Activated naive CD4-positive, alpha-beta T cell treated with anti-CD3 and anti-CD28 coated beads, Interleukin-2, amount 50 U/mL, for 24 hours (primary cell): ENCODE measurements around the gene CTSZ.

Source experiments
- H3K27ac Mint-ChIP-seq: one replicate; pipeline ENCODE4 v1.8.0; 2021; ENCODE audit warnings: mild to moderate bottlenecking, mixed read lengths
- H3K27me3 Mint-ChIP-seq: one replicate; pipeline ENCODE4 v1.8.0; 2021; ENCODE audit warnings: mixed read lengths
- H3K36me3 Mint-ChIP-seq: one replicate; pipeline ENCODE4 v1.8.0; 2021; ENCODE audit warnings: mixed read lengths
- H3K4me1 Mint-ChIP-seq: one replicate; pipeline ENCODE4 v1.8.0; 2021; ENCODE audit warnings: mixed read lengths
- H3K4me3 Mint-ChIP-seq: one replicate; pipeline ENCODE4 v1.8.0; 2021; ENCODE audit warnings: mild to moderate bottlenecking, mixed read lengths
- H3K9me3 Mint-ChIP-seq: one replicate; pipeline ENCODE4 v1.8.0; 2021; ENCODE audit warnings: mixed read lengths

Gene CTSZ

DNA sequence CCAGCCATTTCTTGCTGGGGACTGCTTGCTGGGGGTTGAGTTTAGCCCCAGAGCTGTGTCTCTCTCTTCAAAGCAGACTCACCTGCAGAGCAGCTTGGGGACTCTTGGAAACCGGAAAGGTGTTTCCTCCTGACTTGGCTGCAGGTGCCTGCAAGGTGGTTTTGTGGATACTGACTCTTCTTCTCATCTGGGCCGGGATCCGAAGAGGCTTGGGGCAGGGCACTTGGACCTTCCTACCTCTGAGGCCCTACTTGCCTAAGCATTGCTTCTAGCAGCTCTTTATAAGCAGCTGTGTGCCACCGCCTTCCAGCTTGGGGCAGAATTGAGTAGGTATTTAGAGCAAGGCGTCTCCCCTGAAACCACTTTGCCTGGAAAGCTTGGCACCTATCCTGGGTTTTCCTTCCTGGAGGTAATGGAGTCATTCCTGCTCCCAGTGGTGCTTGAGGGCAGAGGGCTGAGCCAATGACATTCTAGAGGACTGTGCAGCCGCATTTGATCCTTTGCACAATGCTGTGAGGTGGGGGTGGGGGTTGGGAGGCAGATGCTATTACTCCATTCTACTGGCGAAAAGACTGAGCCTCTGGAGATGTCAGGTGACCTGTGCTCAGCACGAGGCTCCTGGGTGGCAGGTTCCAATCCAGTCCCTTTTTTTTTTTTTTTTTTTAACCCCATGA lies 3.4 kb upstream of the CTSZ start:
- H3K4me1 Mint-ChIP-seq, result peaks cover 40% of the 10 kb centered on the region
- no peaks in the 10 kb centered on the region for H3K27me3 Mint-ChIP-seq
- no peaks in the 10 kb centered on the region for H3K9me3 Mint-ChIP-seq
- H3K36me3 Mint-ChIP-seq, result no peaks in the 10 kb centered on the region
- H3K27ac Mint-ChIP-seq, result no peak overlapping the region
- no peak overlapping the region for H3K4me3 Mint-ChIP-seq

DNA sequence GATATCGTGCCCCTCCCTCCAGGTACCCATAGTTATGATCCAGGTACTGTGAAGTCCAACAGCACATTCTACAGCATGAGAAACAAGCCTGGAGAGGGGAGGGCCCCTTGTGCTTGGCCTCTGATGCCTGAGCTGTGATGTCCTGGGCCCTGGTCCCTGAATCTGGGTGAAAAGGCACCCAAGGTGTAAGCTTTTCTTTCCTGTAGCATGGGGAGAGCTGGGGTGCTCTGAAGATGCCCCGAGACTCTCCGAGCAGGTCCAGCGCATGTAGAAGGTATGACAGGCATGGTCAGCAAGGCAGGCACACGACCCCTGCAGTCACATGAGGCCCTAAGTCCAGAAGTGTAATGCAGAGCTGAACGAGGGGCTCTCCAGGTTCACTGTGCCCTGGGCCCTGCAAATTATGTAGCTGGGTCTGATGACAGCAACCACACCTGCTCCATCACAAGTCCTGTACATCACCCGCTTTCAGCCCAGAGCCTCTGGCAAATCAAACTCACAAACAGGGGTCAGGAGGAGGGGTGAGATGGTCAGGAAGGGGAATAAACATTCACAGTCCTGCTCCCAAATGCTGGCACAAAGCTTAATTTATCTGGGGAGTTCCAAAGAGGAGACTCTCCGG lies 1.8 kb upstream of the CTSZ start:
- Mint-ChIP-seq H3K4me3 (no peak overlapping the region), H3K27ac (no peak overlapping the region), H3K4me1 (peaks cover 46% of the 10 kb centered on the region), H3K9me3 (no peaks in the 10 kb centered on the region), H3K27me3 (no peaks in the 10 kb centered on the region), H3K36me3 (no peaks in the 10 kb centered on the region)

DNA sequence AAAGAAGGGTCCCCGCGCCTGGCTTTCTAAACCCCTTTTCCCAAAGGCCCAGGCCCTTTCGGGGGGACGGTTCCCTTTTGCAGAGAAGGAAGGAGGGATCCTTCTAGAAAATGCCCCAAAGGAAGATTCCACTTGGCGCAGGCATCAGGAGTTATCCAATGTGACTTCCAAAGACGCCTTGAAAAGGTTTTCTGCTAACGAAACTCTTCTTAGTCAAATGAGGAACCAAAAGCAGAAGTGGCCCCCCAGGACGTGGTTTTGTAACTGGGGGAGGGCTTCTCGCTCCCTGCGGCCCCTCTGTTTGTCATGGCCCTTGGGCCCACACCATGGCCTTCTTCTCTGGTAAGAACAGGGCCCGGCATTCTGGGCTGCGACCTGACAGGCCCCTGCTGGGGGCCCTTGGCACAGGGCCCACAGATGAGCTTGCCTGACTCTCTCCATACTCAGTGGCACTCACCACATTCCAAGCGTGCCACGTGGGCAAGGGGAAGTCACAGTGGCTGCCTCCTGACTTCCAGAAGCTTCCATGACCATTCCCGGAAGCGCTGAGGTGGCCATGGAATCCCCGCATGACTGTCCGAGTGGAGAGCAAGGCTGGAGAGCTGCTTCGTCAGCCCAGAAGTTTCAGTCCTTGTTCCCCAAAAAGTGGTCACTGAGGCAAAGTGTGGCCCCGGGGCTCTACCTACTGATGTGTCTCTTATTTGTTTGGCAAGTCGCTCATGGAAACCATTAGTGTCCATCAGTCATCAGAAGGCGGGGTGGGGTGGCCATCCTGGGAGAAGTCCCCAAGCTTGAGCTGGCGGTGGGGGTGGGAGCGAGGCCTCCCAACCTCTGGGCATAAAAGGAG lies 834 bp upstream of the CTSZ start:
- Mint-ChIP-seq H3K4me1 (peaks cover 42% of the 10 kb centered on the region), H3K9me3 (no peaks in the 10 kb centered on the region), H3K27me3 (no peaks in the 10 kb centered on the region), H3K36me3 (no peaks in the 10 kb centered on the region), H3K27ac (peak overlapping the region; percentile 55), H3K4me3 (peak overlapping the region; percentile 80)

DNA sequence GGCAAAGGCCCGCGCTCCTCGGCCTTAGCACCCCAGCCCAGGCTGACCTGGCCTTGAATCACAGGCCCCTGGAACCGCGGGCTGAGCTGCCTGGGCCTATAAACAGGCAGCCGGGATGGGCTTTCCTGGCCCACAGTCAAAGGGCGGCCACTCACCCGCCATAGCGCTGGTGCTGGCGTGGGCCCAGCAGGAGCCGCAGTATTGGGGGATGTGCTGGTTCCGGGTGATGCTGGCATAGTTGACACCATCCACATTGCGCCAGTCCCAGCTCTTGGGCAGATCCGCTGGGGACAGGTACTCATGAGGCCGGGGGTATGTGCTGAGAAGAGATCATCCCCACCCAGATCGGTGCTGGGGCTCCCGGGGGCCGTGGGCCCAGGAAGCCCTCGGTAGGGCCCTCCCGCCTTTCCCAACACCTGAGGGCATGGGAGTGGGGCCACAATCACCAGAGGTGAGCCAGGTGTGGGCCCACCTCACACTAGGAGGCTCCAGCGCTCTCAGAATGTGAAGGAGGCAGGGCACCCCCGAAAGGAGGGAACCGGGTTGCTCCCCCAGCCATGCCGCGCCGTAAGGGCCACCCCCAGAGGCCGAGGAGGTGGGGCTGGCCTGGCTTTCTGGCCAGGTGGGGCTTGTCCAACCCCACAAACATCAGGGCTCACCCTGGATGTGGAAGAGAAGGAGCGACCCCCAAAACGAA lies 739 bp downstream of the CTSZ start:
- Mint-ChIP-seq H3K4me1 (peaks cover 33% of the 10 kb centered on the region), H3K36me3 (no peaks in the 10 kb centered on the region), H3K27ac (peak overlapping the region; percentile 55)

DNA sequence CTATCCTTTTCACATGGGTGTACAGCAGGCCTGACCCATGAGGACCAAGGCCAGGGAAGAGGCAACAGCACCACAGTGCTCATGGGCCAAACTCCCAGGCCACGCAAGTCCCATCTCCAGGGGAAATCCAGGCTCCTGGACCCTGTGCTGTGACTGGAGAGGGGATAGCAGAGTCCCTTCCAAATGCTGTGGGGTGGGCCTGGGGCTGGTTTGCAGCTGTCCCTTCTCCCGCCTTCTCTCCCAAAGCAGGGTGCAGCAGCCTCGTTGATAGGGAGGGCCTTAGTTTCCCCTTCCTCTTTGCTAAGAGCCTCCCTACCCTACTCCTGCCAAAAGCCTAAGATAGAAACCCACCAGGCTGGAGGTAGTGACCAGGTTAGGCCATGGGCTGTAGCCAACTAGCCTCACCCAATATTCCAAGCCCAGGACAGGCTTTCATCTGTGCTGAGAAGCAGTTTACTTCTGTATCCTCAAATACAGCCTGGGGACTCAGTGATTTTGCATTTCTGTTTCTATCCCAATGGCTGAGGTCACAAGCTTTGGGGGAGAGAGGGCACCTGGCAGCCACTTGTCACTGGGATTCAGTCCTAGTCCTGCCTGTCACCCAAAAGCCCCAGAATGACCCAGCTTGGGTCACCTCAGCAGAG lies 1.4 kb downstream of the CTSZ start:
- Mint-ChIP-seq H3K4me1 (peaks cover 32% of the 10 kb centered on the region), H3K27ac (peak overlapping the region; percentile 55), H3K36me3 (no peaks in the 10 kb centered on the region), H3K4me3 (peak overlapping the region; percentile 83), H3K27me3 (no peaks in the 10 kb centered on the region), H3K9me3 (no peaks in the 10 kb centered on the region)

More for the DNA sequence above, 739 bp downstream of the CTSZ start:
- Mint-ChIP-seq H3K9me3 (no peaks in the 10 kb centered on the region), H3K4me3 (peak overlapping the region; percentile 83), H3K27me3 (no peaks in the 10 kb centered on the region)

DNA sequence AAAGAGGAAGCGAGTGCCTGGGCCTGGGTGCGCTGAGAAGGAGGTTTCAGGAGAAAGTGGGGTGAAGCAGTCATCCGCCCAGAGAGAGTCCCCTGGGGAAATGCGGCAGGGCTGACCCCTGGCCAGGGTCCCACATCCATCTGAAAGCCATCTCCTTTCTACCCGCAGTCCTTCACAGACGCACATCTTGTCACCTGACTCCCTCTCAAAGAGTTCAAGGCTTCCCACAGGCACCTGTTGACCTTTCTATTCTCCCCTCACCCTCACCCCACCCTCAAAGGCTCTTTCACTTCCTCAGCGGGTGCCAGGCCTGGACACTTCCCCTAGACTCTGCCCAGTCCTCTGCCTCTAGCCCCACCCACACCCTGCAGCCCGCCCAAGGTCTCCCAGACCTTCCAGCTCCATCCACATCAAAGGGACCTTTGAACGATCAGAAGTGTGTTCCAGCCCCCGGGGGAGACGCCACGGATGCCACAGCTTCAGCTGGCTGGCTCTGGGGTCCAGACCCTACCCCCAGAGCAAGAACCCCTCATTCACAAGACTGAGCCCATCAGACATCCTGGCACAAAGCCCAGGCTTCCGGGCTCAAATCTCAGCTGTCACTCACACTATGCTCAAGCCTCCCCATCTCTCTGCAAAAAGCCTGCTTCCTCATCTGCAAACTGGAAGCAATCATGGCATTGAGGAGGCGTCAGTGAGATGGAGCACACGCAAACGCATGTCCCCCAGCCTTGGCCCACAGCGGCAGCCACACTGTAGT lies 2.1 kb downstream of the CTSZ start:
- H3K4me3 Mint-ChIP-seq, result peak overlapping the region; percentile 83
- H3K4me1 Mint-ChIP-seq, result peaks cover 32% of the 10 kb centered on the region
- no peaks in the 10 kb centered on the region for H3K27me3 Mint-ChIP-seq
- H3K9me3 Mint-ChIP-seq, result no peaks in the 10 kb centered on the region
- H3K36me3 Mint-ChIP-seq, result no peaks in the 10 kb centered on the region
- H3K27ac Mint-ChIP-seq, result peak overlapping the region; percentile 41

DNA sequence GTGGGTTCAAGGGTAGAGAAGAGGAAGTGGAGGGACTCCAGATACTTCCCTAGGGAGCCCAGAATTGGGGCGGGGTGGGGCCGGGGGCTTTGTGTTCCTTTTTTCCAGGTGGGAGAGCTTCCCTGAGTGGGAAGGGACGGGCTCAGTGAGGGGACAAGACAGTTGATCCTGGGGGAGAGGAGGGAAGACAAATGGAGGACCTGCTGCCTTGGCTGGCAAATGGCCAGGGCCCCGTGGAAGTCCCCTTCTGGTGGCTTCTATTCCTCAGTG lies 2.6 kb downstream of the CTSZ start:
- Mint-ChIP-seq H3K4me3 (no peak overlapping the region), H3K4me1 (peaks cover 32% of the 10 kb centered on the region), H3K27ac (no peak overlapping the region)

DNA sequence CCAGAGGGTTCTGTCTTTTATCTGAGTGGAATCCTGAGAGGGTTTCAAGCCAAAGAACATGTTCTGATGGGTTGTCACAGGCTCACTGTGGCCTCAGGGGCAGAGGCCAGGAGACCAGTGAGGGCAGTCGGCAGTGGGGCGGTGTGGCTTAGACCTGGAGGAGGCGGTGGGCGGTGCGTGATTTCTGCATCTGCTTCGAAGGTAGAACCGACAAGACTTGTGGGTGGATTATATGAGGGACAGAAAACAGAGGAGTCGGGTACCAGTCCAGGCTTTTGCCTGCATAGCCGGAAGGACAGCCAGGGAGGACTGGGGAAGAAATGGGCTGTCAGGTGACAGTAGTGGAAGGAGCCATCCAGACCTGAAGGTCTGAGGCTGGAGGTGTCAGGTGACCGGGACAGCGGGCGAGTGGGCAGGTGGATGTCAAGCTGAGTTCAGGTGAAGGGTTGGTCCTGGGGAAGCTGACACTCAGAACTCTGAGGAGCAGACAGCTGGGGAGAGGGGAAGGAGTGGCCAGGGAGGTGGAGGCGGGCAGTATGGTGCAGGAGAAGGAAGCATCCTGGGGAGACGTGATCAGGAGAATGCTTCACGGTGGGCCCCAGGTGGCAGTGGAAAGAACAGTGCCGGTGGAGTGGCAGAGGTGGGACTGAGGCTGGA lies 3.1 kb downstream of the CTSZ start:
- Mint-ChIP-seq H3K36me3 (no peaks in the 10 kb centered on the region), H3K4me3 (no peak overlapping the region), H3K27me3 (no peaks in the 10 kb centered on the region), H3K4me1 (peaks cover 32% of the 10 kb centered on the region), H3K9me3 (no peaks in the 10 kb centered on the region), H3K27ac (peak overlapping the region; percentile 69)

More for the DNA sequence above, 2.6 kb downstream of the CTSZ start:
- no peaks in the 10 kb centered on the region for H3K36me3 Mint-ChIP-seq
- no peaks in the 10 kb centered on the region for H3K27me3 Mint-ChIP-seq
- H3K9me3 Mint-ChIP-seq, result no peaks in the 10 kb centered on the region

DNA sequence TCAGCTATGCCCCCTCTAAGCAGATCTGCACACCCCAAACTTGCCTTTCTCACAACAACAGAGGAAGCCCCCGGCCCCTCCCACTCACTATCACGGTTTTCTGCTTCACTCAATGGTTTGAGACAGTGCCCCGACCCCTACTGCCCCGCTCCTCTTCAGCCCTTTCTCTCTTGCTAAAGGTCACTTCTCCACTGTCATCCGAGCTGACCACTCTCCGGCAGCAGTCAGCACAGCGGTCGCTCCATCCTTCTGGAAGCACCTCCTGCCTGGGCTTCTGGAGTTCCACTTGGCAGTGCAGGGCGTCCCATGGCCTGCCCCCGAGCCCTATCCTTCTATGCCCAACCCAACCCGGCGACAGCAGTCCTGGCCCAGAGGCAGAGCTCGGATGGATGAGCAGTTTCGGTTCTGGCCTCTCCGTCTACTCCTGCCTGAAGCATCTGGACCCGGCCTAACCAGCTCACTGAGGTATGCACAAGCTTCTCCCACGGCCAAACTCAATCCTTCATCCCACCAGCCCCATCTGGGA lies 4.1 kb downstream of the CTSZ start:
- Mint-ChIP-seq H3K36me3 (no peaks in the 10 kb centered on the region), H3K27me3 (no peaks in the 10 kb centered on the region), H3K27ac (no peak overlapping the region), H3K4me3 (no peak overlapping the region), H3K4me1 (peaks cover 32% of the 10 kb centered on the region), H3K9me3 (no peaks in the 10 kb centered on the region)

DNA sequence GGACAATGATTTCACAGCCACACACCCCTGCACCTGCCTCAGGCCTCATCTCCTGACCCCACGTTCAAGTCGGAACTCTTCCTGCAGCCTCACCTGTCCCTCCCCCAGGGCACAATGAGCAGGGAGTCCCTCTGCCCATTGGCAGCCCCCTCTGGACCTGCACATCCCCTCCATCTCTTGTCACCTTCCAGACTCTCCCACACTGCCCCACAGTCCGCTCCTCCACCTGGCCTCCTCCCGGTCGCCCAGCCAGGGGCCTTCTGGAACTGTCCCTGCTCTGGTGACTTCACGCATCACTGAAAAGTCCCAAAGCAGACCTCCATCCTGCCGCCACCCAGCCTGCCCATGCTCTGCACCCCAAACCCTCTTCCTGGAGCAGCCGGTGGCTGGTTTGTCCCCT lies 4.7 kb downstream of the CTSZ start:
- Mint-ChIP-seq H3K4me1 (peaks cover 32% of the 10 kb centered on the region), H3K27ac (no peak overlapping the region), H3K36me3 (peaks cover 4% of the 10 kb centered on the region), H3K9me3 (no peaks in the 10 kb centered on the region), H3K4me3 (no peak overlapping the region), H3K27me3 (no peaks in the 10 kb centered on the region)

DNA sequence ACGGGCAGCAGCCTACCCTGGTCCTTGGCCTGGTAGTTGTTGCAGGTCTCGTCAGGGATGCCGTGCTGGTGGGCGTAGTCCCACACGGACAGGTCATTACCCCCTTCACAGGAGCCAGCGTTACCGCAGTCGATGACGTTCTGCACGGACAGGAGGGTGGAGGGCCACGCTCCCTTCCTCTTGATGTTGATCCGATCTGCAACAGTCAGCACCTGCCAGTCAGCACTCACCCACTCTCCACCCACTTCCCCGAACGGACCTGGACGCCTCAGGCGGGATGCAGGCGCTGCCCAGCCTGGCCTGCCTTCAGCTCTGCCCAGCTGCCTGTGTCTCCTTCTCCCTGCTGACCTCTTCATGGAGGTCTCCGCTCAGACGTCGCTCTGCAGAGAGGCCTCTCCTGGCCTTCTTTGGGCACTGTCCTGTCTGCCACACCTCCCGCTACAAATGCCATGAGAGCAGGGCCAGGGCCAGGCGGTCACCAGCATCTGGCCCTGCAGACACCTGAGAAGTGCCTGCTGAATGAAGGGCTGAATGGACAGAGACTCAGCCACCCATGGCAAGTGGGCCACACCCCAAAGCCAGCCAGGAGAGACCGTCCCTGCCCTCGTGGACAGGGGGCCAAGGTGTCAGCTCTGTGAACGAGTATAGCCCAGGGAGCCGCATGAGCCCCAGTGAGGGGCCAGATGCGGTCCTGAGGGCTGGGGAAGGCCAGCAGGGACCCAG lies 5.4 kb downstream of the CTSZ start:
- no peaks in the 10 kb centered on the region for H3K27me3 Mint-ChIP-seq
- H3K9me3 Mint-ChIP-seq, result no peaks in the 10 kb centered on the region
- peaks cover 4% of the 10 kb centered on the region for H3K36me3 Mint-ChIP-seq
- H3K4me1 Mint-ChIP-seq, result peaks cover 32% of the 10 kb centered on the region
- H3K27ac Mint-ChIP-seq, result no peak overlapping the region
- no peak overlapping the region for H3K4me3 Mint-ChIP-seq

DNA sequence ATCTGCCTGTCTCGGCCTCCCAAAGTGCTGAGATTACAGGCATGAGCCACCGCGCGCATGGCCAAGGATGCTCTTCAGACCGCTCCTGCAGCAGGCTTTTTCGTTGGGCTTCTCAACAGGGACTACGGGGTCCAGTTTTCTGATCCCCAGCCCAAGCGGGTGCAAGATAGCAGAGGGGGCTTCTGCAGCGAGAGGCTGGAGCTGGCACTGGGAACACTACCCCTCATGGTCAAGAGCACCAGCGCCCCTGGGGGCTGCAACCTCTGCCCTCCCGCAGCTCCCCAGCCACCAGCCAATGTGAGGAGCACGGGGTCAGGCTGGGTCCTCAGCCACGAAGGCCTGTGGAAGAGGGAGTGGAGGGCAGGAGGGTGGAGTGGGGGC lies 6.0 kb downstream of the CTSZ start:
- no peak overlapping the region for H3K4me3 Mint-ChIP-seq
- no peak overlapping the region for H3K27ac Mint-ChIP-seq
- H3K4me1 Mint-ChIP-seq, result peaks cover 29% of the 10 kb centered on the region
- H3K9me3 Mint-ChIP-seq, result no peaks in the 10 kb centered on the region
- H3K27me3 Mint-ChIP-seq, result no peaks in the 10 kb centered on the region
- peaks cover 4% of the 10 kb centered on the region for H3K36me3 Mint-ChIP-seq

DNA sequence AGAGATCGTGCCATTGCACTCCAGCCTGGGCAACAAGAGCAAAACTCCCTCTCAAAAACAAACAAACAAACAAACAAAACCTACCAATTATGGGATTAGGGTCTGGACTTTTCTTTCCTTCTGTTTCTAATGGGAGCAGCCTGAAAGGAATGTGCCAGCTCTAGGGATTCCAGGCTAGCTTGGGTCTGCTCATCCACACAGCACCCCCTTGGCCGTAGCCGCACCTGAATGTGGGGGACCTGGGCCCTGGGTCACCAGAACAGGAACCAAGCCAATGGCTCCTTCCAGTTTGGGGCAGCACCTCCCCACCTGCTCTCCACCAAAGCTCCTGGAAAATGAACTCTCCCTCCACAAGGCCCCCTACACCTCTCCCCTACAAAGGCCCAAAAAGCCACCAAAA lies 6.7 kb downstream of the CTSZ start:
- H3K9me3 Mint-ChIP-seq, result no peaks in the 10 kb centered on the region
- H3K36me3 Mint-ChIP-seq, result peaks cover 10% of the 10 kb centered on the region
- H3K27ac Mint-ChIP-seq, result no peak overlapping the region
- H3K27me3 Mint-ChIP-seq, result no peaks in the 10 kb centered on the region
- H3K4me1 Mint-ChIP-seq, result peaks cover 26% of the 10 kb centered on the region
- no peak overlapping the region for H3K4me3 Mint-ChIP-seq

DNA sequence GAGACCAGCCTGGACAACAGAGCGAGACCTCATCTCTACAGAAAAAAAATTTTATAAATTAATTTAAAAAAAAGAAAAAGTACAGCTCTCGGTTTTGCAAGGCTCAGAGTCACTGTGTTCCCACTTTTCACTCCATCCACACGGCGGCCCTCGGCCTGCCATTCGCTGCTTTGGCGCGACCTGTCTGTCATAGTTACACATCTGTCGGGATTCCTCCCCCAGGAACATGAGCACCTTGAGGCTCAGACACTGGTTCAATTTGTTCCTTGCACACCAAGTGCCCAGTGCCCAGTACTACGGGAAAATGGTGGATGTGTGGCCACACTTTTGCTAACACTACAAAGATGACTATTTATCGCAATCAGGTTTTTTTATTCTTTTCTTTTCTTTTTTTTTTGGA lies 8.4 kb downstream of the CTSZ start:
- no peak overlapping the region for H3K27ac Mint-ChIP-seq
- H3K36me3 Mint-ChIP-seq, result peaks cover 14% of the 10 kb centered on the region
- no peaks in the 10 kb centered on the region for H3K9me3 Mint-ChIP-seq
- no peaks in the 10 kb centered on the region for H3K27me3 Mint-ChIP-seq
- H3K4me3 Mint-ChIP-seq, result no peak overlapping the region
- H3K4me1 Mint-ChIP-seq, result peaks cover 10% of the 10 kb centered on the region
